K562 (cell line): ENCODE results near the gene SDCCAG8.

Experiments used
- CEBPB ChIP-seq: fragments of 450-650 bp; IDR thresholded peaks from 2 replicates; pipeline ENCODE4 v1.6.1; 2016; ENCODE audit warnings: missing genetic modification characterization, missing compliant biosample characterization
- CTCF ChIP-seq, 3 experiments: IDR thresholded peaks in 2 of 3; conservative IDR thresholded peaks in 1 of 3; 2 replicates each; pipeline ENCODE4 v1.5.1; 2011 to 2012; ENCODE audit warnings: low read length in 3 of 3, mild to moderate bottlenecking in 3 of 3, control low read depth in 2 of 3, improper control_type of control experiment in 1 of 3, inconsistent platforms in 1 of 3, low read depth in 1 of 3, mixed read lengths in 1 of 3, moderate library complexity in 1 of 3; ENCODE audit not compliant: insufficient read depth in 2 of 3
- EP400 ChIP-seq: fragments of 450-650 bp; IDR thresholded peaks from 2 replicates; pipeline ENCODE4 v1.6.1; 2017; ENCODE audit warnings: antibody characterized with exemption, mild to moderate bottlenecking, moderate library complexity
- EZH2 ChIP-seq: IDR thresholded peaks from 2 replicates; pipeline ENCODE4 v1.6.1; 2012; ENCODE audit warnings: low read depth, mild to moderate bottlenecking, inconsistent platforms, low read length, borderline replicate concordance
- HNRNPUL1 ChIP-seq: fragments of 200-400 bp; formaldehyde crosslinking; IDR thresholded peaks from 2 replicates; pipeline ENCODE4 v1.6.1; 2017; ENCODE audit warnings: low read length
- MEF2A ChIP-seq: IDR thresholded peaks from 2 replicates; pipeline ENCODE4 v1.6.1; 2011; ENCODE audit warnings: low read depth, mild to moderate bottlenecking, low read length, moderate library complexity; ENCODE audit not compliant: control insufficient read depth
- NFATC3 ChIP-seq: fragments of 450-650 bp; IDR thresholded peaks from 2 replicates; pipeline ENCODE4 v1.6.1; 2017; ENCODE audit warnings: mild to moderate bottlenecking
- POLR2A ChIP-seq: fragments of 450-650 bp; conservative IDR thresholded peaks from 2 replicates; pipeline ENCODE4 v1.6.1; 2016
- SNRNP70 ChIP-seq: fragments of 200-400 bp; formaldehyde crosslinking; optimal IDR thresholded peaks from 2 replicates; pipeline ENCODE3; 2017; ENCODE audit warnings: low read depth, low read length
- TAF1 ChIP-seq: IDR thresholded peaks from 2 replicates; pipeline ENCODE4 v1.6.1; 2011; ENCODE audit warnings: mild to moderate bottlenecking, low read length, moderate library complexity; ENCODE audit not compliant: insufficient read depth, control insufficient read depth, severe bottlenecking; ENCODE audit errors: extremely low read depth
- ZBTB49 ChIP-seq: sonication (generic); formaldehyde crosslinking; IDR thresholded peaks from 2 replicates; pipeline ENCODE4 v1.8.0; 2022; ENCODE audit warnings: missing genetic modification reagents, mild to moderate bottlenecking, borderline replicate concordance
- ZNF561 ChIP-seq: fragments of 450-650 bp; formaldehyde crosslinking; conservative IDR thresholded peaks from 2 replicates; pipeline ENCODE4 v1.4.0; 2020; ENCODE audit warnings: mild to moderate bottlenecking, moderate library complexity
- TF ChIP-seq, protein P1 (sequence below): conservative IDR thresholded peaks from 2 replicates; pipeline ENCODE4 v1.6.1; 2011; ENCODE audit warnings: low read depth, mild to moderate bottlenecking, low read length; ENCODE audit not compliant: control insufficient read depth

DNA sequence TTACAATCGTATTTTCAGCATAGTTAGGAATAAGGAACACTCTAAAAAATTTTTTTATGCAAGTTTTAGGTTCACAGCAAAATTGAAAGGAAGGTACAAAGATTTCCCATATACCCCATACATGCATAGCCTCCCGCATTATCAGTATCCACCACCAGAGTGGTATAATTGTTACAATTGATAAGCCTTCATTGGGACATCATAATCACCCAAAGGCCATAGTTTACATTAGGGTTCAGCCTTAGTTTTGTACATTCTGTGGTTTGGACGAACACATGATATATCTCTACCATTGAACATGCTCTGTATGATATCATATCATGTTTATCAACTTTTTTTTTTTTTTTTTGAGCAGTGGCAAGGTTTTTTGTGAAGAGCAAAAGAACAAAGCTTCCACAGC is 180.0 kb downstream of the SDCCAG8 start:
- TF ChIP-seq ZBTB49 (CRISPR knock-in tag) (no peak), POLR2A (no peak), ZNF561 (CRISPR knock-in tag) (no peak), CTCF (IDR thresholded peaks at IDR 0.05 in 2 of 3, conservative IDR thresholded peaks at IDR 0.05 in 1 of 3; ENCODE audit: insufficient read depth in 2 of 3, low read depth in 1 of 3, low read length in 3 of 3) (no peak), TAF1 (no peak), CEBPB (no peak), EP400 (no peak), SNRNP70 (no peak), EZH2 (no peak), HNRNPUL1 (no peak), MEF2A (no peak), NFATC3 (no peak)
- TF ChIP-seq, protein P1, sequence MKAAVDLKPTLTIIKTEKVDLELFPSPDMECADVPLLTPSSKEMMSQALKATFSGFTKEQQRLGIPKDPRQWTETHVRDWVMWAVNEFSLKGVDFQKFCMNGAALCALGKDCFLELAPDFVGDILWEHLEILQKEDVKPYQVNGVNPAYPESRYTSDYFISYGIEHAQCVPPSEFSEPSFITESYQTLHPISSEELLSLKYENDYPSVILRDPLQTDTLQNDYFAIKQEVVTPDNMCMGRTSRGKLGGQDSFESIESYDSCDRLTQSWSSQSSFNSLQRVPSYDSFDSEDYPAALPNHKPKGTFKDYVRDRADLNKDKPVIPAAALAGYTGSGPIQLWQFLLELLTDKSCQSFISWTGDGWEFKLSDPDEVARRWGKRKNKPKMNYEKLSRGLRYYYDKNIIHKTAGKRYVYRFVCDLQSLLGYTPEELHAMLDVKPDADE, result no peak
